GM21515 (cell line): ENCODE results near the gene PCDH12.

Source experiments
- ATAC-seq: cut with Tn5 transposase; IDR thresholded peaks from one replicate; pipeline ENCODE4 v1.9.1; 2021; ENCODE audit not compliant: unreplicated experiment

PCDH12 gene

DNA sequence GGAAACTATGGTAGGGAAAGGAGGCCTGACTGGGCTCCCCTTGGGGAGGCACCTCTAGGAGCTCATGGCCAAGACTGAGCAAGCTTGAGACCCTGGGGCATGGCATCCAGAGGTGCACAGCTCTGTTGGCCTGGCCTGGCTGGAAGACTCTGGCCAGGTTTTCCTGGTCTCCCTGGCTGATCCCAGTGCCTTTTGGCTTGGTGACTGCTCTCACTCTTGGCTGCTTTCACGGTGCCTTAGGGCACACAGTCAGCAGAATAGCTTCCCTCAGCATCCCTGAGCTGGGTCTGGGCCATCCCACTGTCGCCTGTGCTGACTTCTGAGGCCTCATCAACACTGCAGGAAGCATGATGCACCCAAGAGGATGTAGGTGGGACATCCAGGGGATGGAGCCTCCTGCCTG is 47.7 kb downstream of the PCDH12 start:
- no peak for ATAC-seq

DNA sequence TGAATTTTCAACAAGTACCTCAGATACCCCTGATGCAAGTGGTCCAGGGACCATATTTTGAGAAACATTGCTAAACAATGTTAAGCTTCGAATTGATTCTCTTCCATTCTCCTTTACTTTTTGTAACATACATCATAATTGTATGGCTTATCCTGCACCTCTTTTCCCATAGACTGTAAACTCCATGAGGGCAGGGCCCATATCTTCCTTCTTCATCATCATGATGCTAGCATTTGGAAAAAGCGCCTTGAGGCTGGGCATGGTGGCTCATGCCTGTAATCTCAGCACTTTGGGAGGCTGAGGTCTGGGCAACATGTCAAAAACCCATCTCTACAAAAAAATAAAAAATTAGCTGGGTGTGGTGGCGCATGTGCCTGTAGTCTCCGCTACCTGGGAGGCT is 48.8 kb downstream of the PCDH12 start:
- no peak for ATAC-seq

DNA sequence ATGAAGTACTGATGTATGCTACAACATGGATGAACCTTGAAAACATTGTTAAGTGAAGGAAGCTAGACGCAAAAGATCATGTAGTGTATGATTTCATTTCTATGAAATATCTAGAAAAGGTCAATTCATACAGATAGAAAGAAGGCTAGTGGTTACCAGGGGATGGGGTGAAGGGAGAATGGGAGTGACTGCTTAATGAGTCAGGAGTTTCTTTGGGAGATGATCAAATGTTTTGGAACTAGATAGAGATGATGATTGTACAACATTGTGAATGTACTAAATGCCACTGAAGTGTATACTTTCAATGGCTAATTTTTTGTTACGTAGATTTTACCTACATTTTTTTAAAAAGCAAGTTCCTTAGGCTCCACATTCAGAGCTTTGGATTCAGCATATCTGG is 49.2 kb downstream of the PCDH12 start:
- no peak for ATAC-seq

DNA sequence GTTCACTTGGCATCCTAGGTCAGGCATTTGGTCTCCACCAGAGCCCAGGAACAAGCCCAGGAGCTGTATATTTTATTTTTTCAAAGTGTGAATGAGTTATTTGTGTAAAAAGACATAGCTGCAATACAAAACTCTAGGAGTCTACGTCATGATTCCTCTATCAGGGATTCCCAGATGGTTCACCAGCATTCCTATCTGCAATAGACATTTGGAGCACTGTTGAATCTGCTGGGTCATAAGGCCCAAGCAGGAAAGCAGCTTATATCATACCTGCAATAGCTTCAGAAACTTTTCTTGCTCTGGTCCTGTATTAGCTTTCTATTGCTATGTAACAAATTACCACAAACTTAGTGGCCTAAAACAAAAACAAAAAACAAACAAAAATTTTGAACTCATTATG is 51.0 kb downstream of the PCDH12 start:
- ATAC-seq = no peak

DNA sequence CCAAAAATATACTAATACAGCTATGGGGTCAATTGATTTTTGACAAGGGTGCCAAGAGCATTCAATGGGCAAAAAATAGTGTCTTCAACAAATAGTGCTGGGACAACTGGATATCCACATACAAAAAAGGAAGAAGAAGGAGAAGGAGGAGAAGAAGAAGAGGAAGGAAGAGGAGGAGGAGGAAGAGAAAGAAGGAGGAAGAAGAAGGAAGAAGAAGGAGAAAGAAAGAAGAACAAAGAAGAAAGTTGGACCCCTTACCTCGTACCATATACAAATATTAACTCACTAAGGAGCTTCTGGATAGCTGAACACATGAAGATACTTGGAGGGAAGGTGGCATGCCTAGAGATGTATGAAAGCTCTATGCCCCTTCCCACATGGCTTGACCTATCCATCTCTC is 51.5 kb downstream of the PCDH12 start:
- ATAC-seq = no peak

DNA sequence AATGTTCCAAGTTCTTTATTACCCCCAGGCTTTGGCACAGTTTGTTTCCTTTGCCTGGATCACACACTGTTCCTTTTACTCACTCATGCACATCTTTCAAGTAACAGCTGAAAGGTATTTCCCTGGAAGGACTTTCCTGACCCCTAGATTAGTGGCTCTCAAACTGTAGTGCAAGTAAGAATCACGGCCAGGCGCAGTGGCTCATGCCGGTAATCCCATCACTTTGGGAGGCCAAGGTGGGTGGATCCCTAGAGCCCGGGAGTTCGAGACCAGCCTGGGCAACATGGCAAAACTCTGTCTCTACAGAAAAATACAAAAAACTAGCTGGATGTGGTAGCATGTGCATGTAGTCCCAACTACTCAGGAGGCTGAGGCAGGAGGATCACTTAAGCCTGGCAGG is 53.5 kb downstream of the PCDH12 start:
- no peak for ATAC-seq

DNA sequence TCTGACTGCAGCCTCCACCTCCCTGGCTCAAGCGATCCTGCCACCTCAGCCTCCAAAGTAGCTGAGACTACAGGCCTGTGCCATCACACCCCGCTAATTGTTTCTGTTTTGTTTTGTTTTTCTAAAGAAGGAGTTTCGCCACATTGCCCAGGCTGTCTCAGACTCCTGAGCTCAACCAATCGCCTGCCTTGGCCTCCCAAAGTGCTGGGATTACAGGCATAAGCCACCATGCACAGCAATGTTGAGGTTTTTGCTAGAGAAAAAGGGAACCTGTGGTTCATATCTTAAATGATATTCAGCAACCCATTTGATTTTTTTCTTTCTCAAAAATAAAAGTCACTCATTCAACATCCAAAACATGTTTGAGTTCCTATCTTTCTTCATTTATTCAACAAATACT is 54.7 kb downstream of the PCDH12 start:
- ATAC-seq = no peak

DNA sequence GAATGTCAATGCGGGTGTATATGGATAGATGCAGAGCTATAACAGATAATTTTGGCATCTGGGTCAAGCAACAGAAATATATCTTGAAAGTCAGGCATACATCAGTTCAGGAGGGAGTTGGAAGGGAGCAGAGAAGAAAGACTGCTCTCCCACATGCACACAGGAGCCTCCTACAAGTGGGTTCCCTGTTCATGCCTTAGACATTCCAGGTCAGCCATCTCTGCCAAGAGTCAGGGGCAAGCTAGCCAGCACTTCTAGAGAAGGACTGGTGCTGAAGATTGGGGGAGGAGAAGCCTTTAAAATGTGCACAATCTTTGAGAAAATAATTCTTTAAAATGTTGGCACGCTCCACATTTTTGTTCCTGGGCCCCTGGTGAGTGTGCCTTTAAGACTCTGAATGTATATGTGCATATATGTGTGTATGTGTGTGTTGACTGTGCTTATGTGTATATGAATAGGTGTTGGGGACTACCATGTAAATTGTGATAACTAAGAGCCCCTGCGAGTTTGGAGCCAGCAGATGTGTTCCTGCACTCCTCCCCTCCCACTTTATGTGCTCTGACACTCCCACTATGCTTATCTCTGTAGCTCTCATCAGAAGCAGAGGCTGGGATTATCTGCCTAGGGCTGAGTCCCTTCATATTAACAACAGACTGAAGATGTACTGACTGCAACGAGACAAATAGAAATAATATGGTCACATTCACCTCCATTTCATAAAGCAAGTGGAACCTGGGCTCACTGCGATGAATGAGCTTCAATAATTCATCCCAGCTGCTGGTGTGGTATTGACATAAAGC is 55.8 kb downstream of the PCDH12 start:
- no peak for ATAC-seq

DNA sequence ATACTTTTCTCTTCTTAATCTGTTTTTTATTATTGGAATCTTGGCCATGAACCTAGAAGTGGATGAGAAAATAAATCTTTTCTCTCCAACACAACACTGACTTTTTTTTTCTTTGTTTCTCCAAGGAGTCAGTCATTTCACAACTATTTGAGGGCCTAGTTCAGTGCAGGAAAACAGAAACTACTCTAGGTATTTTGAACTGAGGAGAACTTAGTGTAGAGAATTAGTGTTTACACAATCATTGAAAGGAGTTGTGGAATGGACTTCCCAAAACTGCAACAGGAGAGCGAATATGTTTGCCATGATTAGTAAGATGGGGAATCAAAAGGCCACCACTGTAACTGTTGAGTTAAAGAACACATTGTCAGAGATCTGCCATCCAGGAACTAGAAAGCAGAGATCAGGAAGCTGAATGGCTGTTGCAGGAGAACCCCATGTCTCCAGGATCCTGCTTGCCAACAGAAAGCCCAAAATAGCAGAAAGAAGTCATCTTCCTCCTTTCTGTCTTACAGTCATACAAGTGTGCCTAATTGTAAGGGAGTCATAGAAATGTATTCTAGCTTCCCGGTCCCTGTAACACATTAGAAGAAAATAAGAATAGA is 59.5 kb downstream of the PCDH12 start:
- ATAC-seq = no peak

DNA sequence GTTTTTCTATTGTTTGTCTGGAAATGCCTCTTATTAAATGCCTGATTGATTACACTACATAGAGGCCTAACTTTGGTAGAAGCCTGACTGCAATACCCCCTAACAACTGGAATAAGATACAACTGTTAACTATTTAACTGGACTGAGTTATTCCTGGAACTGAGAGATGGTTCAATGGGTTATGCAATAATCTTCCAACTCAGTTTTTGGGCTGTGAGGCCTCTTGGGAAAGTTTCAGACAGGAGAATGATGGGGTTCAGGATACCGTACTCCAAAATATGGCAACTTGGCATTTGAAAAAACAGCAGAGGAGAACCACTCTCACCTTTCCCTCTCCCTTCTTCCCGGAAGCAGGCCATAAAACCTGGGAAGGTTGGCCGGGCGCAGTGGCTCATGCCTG is 60.6 kb downstream of the PCDH12 start:
- ATAC-seq = no peak
